GM12878 (cell line): ENCODE results near the gene ATP8A1. TPM values are rescaled to one million over a fixed set of nuclear protein-coding genes. Genes with fewer than 3 reads are reported as not detected.

Experiments
- ATAC-seq: fragments of 200-7000 bp; cut with Tn5 transposase; 3 replicates; pipeline ENCODE4 v1.9.1; 2020; ENCODE audit warnings: mild to moderate bottlenecking, moderate library complexity
- BruUV-seq: library from RNA; stranded (reverse); fragments of 400-500 nt; replicated peaks from 2 replicates; lab custom pipeline; 2021; lab: Mats Ljungman, UMichigan
- CTCF ChIA-PET: fragments of 300-600 bp; sonication (Branson Sonifier 250); formaldehyde crosslinking; extraction: SDS; loops from one replicate; lab custom pipeline; 2021; ENCODE audit warnings: inconsistent platforms; lab: Yijun Ruan, JAX
- POLR2A ChIA-PET: fragments of 350-600 bp; formaldehyde crosslinking; extraction: SDS; loops from one replicate; lab custom pipeline; 2021; ENCODE audit warnings: inconsistent platforms; lab: Charles Lee
- RAD21 ChIA-PET: fragments of 300-600 bp; sonication (Branson Sonifier 250); formaldehyde crosslinking; loops from one replicate; lab custom pipeline; 2023; ENCODE audit warnings: antibody characterized with exemption; ENCODE audit not compliant: unreplicated experiment; lab: Charles Lee
- SMC1A ChIA-PET: fragments of 300-600 bp; sonication (Branson Sonifier 250); formaldehyde crosslinking; loops from one replicate; lab custom pipeline; 2023; ENCODE audit not compliant: unreplicated experiment, uncharacterized antibody; lab: Charles Lee
- DNase-seq: peaks from one replicate; pipeline ENCODE4 v3.0.0-alpha.2; 2011; ENCODE audit warnings: low read depth, low spot score
- FAIRE-seq: peaks from 3 replicates; lab custom pipeline; 2011; peaks lifted over from hg19 to GRCh38; lab: Jason Lieb, UNC
- H2AFZ ChIP-seq: 2 replicates; pipeline ENCODE4 v1.6.0; 2011; ENCODE audit warnings: low read depth, low read length, control low read depth; ENCODE audit not compliant: control insufficient read depth
- H3K27ac ChIP-seq: 2 replicates; pipeline ENCODE4 v1.5.1; 2011; ENCODE audit warnings: control low read depth; ENCODE audit not compliant: control insufficient read depth, insufficient read depth
- H3K27me3 ChIP-seq, 2 experiments: replicated peaks in 1 of 2; 2 replicates each; pipeline versions ENCODE4 v1.6.0 to v1.6.1; 2011; ENCODE audit warnings: low read length in 1 of 2; ENCODE audit not compliant: control insufficient read depth in 2 of 2, insufficient read depth in 2 of 2
- H3K36me3 ChIP-seq, 2 experiments: 2 replicates each; pipeline ENCODE4 v1.5.1; 2011; ENCODE audit warnings: low read length in 1 of 2; ENCODE audit not compliant: control insufficient read depth in 2 of 2, insufficient read depth in 2 of 2
- H3K4me1 ChIP-seq: 2 replicates; pipeline ENCODE4 v1.6.1; 2011; ENCODE audit warnings: mild to moderate bottlenecking, low read length, moderate library complexity, mixed read lengths; ENCODE audit not compliant: control insufficient read depth, insufficient read depth
- H3K4me2 ChIP-seq: 2 replicates; pipeline ENCODE4 v1.6.0; 2011; ENCODE audit warnings: control low read depth; ENCODE audit not compliant: control insufficient read depth, insufficient read depth
- H3K4me3 ChIP-seq: fragments of 200-600 bp; sonication (generic); 2 replicates; pipeline ENCODE4 v1.5.1; 2016
- H3K79me2 ChIP-seq: 2 replicates; pipeline ENCODE4 v1.6.0; 2011; ENCODE audit warnings: low read length; ENCODE audit not compliant: control insufficient read depth, insufficient read depth
- H3K9ac ChIP-seq: 2 replicates; pipeline ENCODE4 v1.8.0; 2011; ENCODE audit warnings: low read length, control low read depth, mixed read lengths; ENCODE audit not compliant: control insufficient read depth, insufficient read depth
- H3K9me3 ChIP-seq: replicated peaks from 3 replicates; pipeline ENCODE4 v1.5.1; 2011; ENCODE audit warnings: mild to moderate bottlenecking, low read length; ENCODE audit not compliant: control insufficient read depth, insufficient read depth
- H4K20me1 ChIP-seq: 2 replicates; pipeline ENCODE4 v1.6.0; 2011; ENCODE audit not compliant: control insufficient read depth, insufficient read depth
- CBFB ChIP-seq: IDR thresholded peaks from 2 replicates; pipeline ENCODE4 v1.6.1; 2016; ENCODE audit warnings: antibody characterized with exemption, low read depth
- CBX3 ChIP-seq: fragments of 200-600 bp; sonication (generic); IDR thresholded peaks from 2 replicates; pipeline ENCODE4 v1.6.1; 2016; ENCODE audit warnings: low read depth, borderline replicate concordance
- CHD4 ChIP-seq: fragments of 200-600 bp; sonication (generic); IDR thresholded peaks from 2 replicates; pipeline ENCODE4 v1.6.1; 2016; ENCODE audit warnings: mild to moderate bottlenecking
- CTCF ChIP-seq, 3 experiments: IDR thresholded peaks in 2 of 3; conservative IDR thresholded peaks in 1 of 3; 2 replicates each; pipeline ENCODE4 v1.5.1; 2011; ENCODE audit warnings: low read depth in 3 of 3, low read length in 3 of 3, mild to moderate bottlenecking in 3 of 3, control low read depth in 2 of 3, moderate library complexity in 2 of 3, inconsistent platforms in 1 of 3, mixed read lengths in 1 of 3; ENCODE audit not compliant: control insufficient read depth in 2 of 3, insufficient read depth in 1 of 3; ENCODE audit errors: extremely low read depth in 1 of 3
- PBX3 ChIP-seq: IDR thresholded peaks from 2 replicates; pipeline ENCODE4 v1.6.1; 2011; ENCODE audit warnings: mild to moderate bottlenecking, low read depth, low read length, moderate library complexity; ENCODE audit not compliant: insufficient replicate concordance
- POLR2AphosphoS5 ChIP-seq: IDR thresholded peaks from 2 replicates; pipeline ENCODE4 v1.6.1; 2011; ENCODE audit warnings: mild to moderate bottlenecking, low read length, inconsistent platforms
- RBBP5 ChIP-seq: fragments of 200-600 bp; sonication (generic); conservative IDR thresholded peaks from 2 replicates; pipeline ENCODE4 v1.6.1; 2016
- REST ChIP-seq: IDR thresholded peaks from 2 replicates; pipeline ENCODE4 v1.6.1; 2012; ENCODE audit warnings: mild to moderate bottlenecking, low read depth, low read length
- USF1 ChIP-seq: IDR thresholded peaks from 2 replicates; pipeline ENCODE4 v1.6.1; 2011; ENCODE audit warnings: borderline replicate concordance, low read depth, mild to moderate bottlenecking, moderate library complexity, mixed read lengths, low read length; ENCODE audit not compliant: insufficient read depth; ENCODE audit errors: extremely low read length
- WGBS: methylation state at CpG from one replicate; pipeline ENCODE4 v1.1.6; 2016; ENCODE audit warnings: low lambda C conversion rate; ENCODE audit not compliant: insufficient replicate concordance, insufficient coverage; ENCODE audit errors: missing lambda C conversion rate; 5-methylcytosine and 5-hydroxymethylcytosine counted together
- in situ Hi-C: fragments of 300-500 bp; cut with MboI; formaldehyde crosslinking; loops from 9 replicates; pipeline ENCODE4 v1.14.3; 2018; ENCODE audit warnings: mixed read lengths
- intact Hi-C: fragments of 100-400 bp; cut with micrococcal nuclease; formaldehyde crosslinking; loops from one replicate; pipeline ENCODE4 v1.14.2; 2022; ENCODE audit not compliant: unreplicated experiment
- polyA plus RNA-seq, 11 experiments: library from polyadenylated mRNA; depleted of rRNA in 4 of 11; unstranded in 6 of 11; stranded (reverse) in 5 of 11; fragments of >200 nt; fragmentation: Nextera tagmentation in 4 of 11; fragmentation: Illumina TruSeq in 1 of 11; extraction: Ambion mirVana in 4 of 11; extraction: Trizol in 1 of 11; gene quantifications; 1 replicate in 1 of 11; 2 replicates in 10 of 11; pipeline versions ENCODE4 v1.2.1 to v1.2.3, GENCODE V29; 2011 to 2016; ENCODE audit warnings: inconsistent platforms in 2 of 11, missing spikeins in 2 of 11, low read depth in 1 of 11
- total RNA-seq, 4 experiments: library from RNA; depleted of rRNA in 3 of 4; stranded (reverse); fragments of >200 nt in 3 of 4; fragmentation: Illumina TruSeq in 1 of 4; extraction: Trizol in 1 of 4; gene quantifications; 2 replicates each; pipeline versions ENCODE4 v1.2.1 to v1.2.3, GENCODE V29; 2013 to 2021

The ATP8A1 gene
- total and polyA plus RNA-seq, 10 of the 15 experiments (the other 5 are each of a cell fraction or from before 2014, with no cell fraction given) = 9.0 to 116 (median 37.3) TPM

GRCh38 chr4:42616572-42616971 lies 40.3 kb downstream of the ATP8A1 start:
- Histone ChIP-seq H3K79me2 (peaks cover 2% of the 10 kb centered on the region), H3K4me3 (no peak overlapping the region), H3K9ac (no peak overlapping the region), H3K4me1 (no peaks in the 10 kb centered on the region), H4K20me1 (no peaks in the 10 kb centered on the region), H2AFZ (no peak overlapping the region), H3K9me3 (no peaks in the 10 kb centered on the region; the same call in 2 of the 3 replicates), H3K36me3 (peaks cover 5 to 28% of the 10 kb centered on the region in 2 experiments), H3K4me2 (no peak overlapping the region), H3K27me3 (no peaks in the 10 kb centered on the region), H3K27ac (no peak overlapping the region)
- ChIA-PET SMC1A (interaction anchor here (0.9 to 3.1 kb wide), 8 partner anchors 10 to 60 kb away, joined by 3 to 12 read pairs (median 3); partner anchors contain the start of gene ATP8A1), CTCF (interaction anchor here (0.6 to 2.1 kb wide), 5 partner anchors 10 to 50 kb away, joined by 3 to 4 read pairs (median 3); no protein-coding TSS in a partner anchor), POLR2A (no interaction called here), RAD21 (interaction anchor here (0.7 kb wide), 1 partner anchor 10 kb away, joined by 3 read pairs; no protein-coding TSS in a partner anchor)
- 95% methylated on average over 6 of the region's 6 CpGs for WGBS
- ATAC-seq (no peak), DNase-seq (no peak), FAIRE-seq (no peak)
- TF ChIP-seq PBX3 (no peak), RBBP5 (no peak), POLR2AphosphoS5 (no peak), CBX3 (no peak), CHD4 (no peak), CBFB (no peak), CTCF (IDR thresholded peaks at IDR 0.05 in 2 of 3, conservative IDR thresholded peaks at IDR 0.05 in 1 of 3; ENCODE audit: control insufficient read depth in 2 of 3, extremely low read depth in 1 of 3, insufficient read depth in 1 of 3, low read depth in 3 of 3, low read length in 3 of 3) (no peak), USF1 (no peak), REST (no peak)
- BruUV-seq = no TSS peak
- intact Hi-C loops = no loop called here
- in situ Hi-C loops = no loop called here
